Uterus (tissue), 4 donors: ENCODE results near the gene RALGPS1. TPM values are rescaled to one million over a fixed set of nuclear protein-coding genes. Genes with fewer than 3 reads are reported as not detected.

Experiments used
- DNase-seq, 2 donors: peaks; one replicate each; pipeline ENCODE4 v3.0.0-alpha.2; 2019 to 2020
- H3K27ac ChIP-seq, 2 donors: fragments of 200-600 bp; sonication (generic); 1 replicate in 1 of 2; 2 replicates in 1 of 2; pipeline ENCODE4 v1.5.1; 2016 to 2018
- H3K27me3 ChIP-seq, 2 donors: fragments of 200-600 bp; sonication (generic); one replicate each; pipeline ENCODE4 v1.5.1; 2018 to 2019; ENCODE audit warnings: control low read depth in 1 of 2
- H3K36me3 ChIP-seq, 2 donors: fragments of 200-600 bp; sonication (generic); one replicate each; pipeline ENCODE4 v1.5.1; 2019; ENCODE audit warnings: control low read depth in 1 of 2
- H3K4me1 ChIP-seq, 2 donors: fragments of 200-600 bp; sonication (generic); one replicate each; pipeline ENCODE4 v1.5.1; 2018 to 2019; ENCODE audit warnings: control low read depth in 1 of 2
- H3K4me3 ChIP-seq, 2 donors: fragments of 200-600 bp; sonication (generic); 1 replicate in 1 of 2; 2 replicates in 1 of 2; pipeline ENCODE4 v1.5.1; 2018 to 2019; ENCODE audit warnings: mild to moderate bottlenecking in 1 of 2
- H3K9me3 ChIP-seq, 2 donors: fragments of 200-600 bp; sonication (generic); one replicate each; pipeline ENCODE4 v1.5.1; 2019; ENCODE audit warnings: control low read depth in 1 of 2
- POLR2A ChIP-seq, 2 donors: fragments of 450-650 bp; IDR thresholded peaks; one replicate each; pipeline ENCODE4 v1.6.1; 2016; ENCODE audit warnings: antibody characterized with exemption in 2 of 2, mild to moderate bottlenecking in 1 of 2, moderate library complexity in 1 of 2
- intact Hi-C: fragments of 100-400 bp; cut with DNase I; formaldehyde crosslinking; loops from one replicate; pipeline ENCODE4 v1.15.1; 2023; ENCODE audit warnings: low total_unique reads
- total RNA-seq, 4 donors: library from RNA; depleted of rRNA in 3 of 4; stranded (reverse); fragments of >200 nt in 3 of 4; gene quantifications; one replicate each; pipeline versions ENCODE4 v1.1.0 to v1.2.4, GENCODE V29; 2014 to 2023
- TF ChIP-seq, protein P1 (sequence below), 4 experiments: fragments of 200-600 bp in 2 of 4; fragments of 450-650 bp in 2 of 4; sonication (generic) in 2 of 4; IDR thresholded peaks; one replicate each; pipeline ENCODE4 v1.5.1; 2016 to 2019; ENCODE audit warnings: antibody characterized with exemption in 4 of 4, mild to moderate bottlenecking in 2 of 4, moderate library complexity in 1 of 4
- donor health status: DM: yes; HTN: yes; CAD: no.

The RALGPS1 gene
- total RNA-seq, 4 donors from 2014 or later: 8.5 to 16.7 (median 14.5) TPM

DNA sequence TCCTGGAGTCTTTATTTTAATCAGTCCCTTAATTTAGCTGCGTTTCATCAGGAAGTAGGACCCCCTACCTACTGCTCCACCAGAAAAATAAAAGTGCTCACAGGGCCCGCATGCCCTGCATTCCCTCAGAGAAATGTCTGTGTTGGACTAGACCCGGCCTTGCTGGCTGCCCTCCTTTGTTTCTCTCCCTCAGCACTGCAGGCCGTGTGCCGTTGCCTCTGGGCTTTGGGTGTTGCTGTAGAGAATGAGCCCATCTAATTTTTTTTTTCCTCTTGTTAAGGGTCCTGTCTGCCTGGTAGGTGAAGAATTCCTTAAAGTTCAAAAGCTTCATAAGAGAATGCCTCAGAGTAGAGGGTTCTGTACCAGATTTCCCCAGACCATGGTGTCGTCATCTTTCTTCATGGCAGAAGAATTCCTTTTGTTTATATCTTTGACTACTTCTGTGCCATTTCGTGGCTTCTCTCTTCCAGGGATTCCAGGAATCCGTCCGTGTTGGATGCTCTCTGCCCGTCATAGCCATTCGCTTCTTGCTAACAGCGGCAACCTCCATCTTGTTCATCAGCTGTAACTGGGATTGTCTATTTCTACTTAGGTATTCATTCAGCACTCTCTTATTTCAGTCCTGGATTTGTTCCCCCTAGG lies 257.6 kb downstream of the RALGPS1 start:
- intact Hi-C loops: no loop called here
- no peak for TF ChIP-seq POLR2A (IDR thresholded peaks at IDR 0.05)
- TF ChIP-seq, protein P1, sequence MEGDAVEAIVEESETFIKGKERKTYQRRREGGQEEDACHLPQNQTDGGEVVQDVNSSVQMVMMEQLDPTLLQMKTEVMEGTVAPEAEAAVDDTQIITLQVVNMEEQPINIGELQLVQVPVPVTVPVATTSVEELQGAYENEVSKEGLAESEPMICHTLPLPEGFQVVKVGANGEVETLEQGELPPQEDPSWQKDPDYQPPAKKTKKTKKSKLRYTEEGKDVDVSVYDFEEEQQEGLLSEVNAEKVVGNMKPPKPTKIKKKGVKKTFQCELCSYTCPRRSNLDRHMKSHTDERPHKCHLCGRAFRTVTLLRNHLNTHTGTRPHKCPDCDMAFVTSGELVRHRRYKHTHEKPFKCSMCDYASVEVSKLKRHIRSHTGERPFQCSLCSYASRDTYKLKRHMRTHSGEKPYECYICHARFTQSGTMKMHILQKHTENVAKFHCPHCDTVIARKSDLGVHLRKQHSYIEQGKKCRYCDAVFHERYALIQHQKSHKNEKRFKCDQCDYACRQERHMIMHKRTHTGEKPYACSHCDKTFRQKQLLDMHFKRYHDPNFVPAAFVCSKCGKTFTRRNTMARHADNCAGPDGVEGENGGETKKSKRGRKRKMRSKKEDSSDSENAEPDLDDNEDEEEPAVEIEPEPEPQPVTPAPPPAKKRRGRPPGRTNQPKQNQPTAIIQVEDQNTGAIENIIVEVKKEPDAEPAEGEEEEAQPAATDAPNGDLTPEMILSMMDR (IDR thresholded peaks at IDR 0.05): no peak
- H3K36me3 ChIP-seq: no peaks in the 10 kb centered on the region
- H3K27me3 ChIP-seq: no peaks in the 10 kb centered on the region
- H3K4me3 ChIP-seq: no peak overlapping the region
- no peak overlapping the region for H3K27ac ChIP-seq
- H3K4me1 ChIP-seq: no peaks in the 10 kb centered on the region
- no peaks in the 10 kb centered on the region for H3K9me3 ChIP-seq
- no peak for DNase-seq

DNA sequence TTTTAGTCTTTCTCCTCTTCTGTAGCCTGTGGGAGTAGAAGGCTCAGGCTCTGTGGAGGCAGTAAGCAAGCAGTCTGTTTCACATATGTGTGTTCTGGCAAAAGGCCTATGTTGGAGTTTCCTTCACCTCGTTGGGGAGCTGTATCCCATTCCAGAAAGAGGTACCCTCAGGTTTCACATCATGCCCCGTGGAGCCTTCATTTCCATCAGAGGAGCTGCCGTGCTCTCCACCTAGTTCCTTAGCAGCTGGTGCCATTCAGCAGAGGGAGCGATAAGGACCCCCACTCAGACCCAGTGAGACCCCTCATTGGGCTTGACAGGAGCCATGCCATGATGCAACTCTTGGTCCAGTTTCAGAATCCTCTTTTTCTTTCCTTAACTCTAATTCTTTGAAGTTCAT lies 258.5 kb downstream of the RALGPS1 start:
- peak in 1 of 2 donors; percentile 15 for DNase-seq
- no peak for TF ChIP-seq POLR2A (IDR thresholded peaks at IDR 0.05)
- TF ChIP-seq, protein P1 (IDR thresholded peaks at IDR 0.05): no peak
- H3K27me3 ChIP-seq: no peaks in the 10 kb centered on the region
- intact Hi-C loops: no loop called here
- H3K27ac ChIP-seq: no peak overlapping the region
- no peaks in the 10 kb centered on the region for H3K9me3 ChIP-seq
- no peaks in the 10 kb centered on the region for H3K4me1 ChIP-seq
- no peaks in the 10 kb centered on the region for H3K36me3 ChIP-seq
- no peak overlapping the region for H3K4me3 ChIP-seq

DNA sequence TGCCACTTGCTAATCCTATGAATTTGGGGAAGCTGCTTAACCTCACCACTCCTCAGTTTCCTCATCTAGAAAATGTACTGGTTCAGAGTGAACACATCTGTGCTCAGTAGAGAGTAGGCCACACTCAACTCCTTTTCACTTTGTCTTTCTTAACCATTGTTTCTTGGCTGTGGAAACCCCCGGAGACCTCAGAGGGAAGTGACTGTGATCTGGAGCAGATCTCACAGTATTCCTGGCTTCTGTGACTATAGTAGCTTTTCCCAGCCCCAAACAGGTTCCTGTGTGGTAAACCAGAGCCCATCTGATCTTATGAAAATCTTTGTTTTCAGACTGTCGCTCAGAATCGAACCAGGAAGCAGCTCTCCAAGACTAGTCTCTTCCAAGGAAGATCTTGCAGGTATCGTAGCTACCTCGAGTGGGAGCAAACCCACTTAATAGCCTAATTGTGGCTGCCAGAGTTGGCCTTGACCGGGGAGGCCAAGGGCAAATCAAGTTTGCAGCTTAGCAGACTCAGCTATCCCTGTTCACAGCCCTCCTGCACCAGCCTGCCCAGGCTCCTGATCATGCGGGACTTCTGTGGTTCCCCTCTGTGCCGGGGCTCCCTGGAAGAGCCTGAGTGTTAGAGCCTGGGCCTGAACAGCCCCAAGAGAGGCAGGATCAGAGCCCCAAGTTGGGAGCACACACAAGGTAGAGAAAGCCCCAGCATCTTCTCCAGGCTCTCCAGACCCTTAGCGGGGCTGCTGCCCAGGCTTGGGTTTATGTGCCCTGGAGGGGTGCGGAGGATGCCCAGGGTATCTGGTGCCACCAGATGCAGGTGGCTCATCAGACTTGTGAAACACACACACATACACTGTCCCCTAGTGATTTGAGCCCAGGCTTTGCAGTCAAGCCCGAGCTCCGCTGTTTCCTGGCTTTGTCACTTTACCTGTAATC lies 260.1 kb downstream of the RALGPS1 start:
- TF ChIP-seq, protein P1 (IDR thresholded peaks at IDR 0.05): no peak
- no peak for TF ChIP-seq POLR2A (IDR thresholded peaks at IDR 0.05)
- Histone ChIP-seq H3K4me1 (no peaks in the 10 kb centered on the region), H3K4me3 (no peak overlapping the region), H3K9me3 (no peaks in the 10 kb centered on the region), H3K27me3 (no peaks in the 10 kb centered on the region), H3K27ac (peak overlapping the region; percentile 24 to 31), H3K36me3 (no peaks in the 10 kb centered on the region)
- peak in 1 of 2 donors; percentile 9 for DNase-seq
- intact Hi-C loops: no loop called here

DNA sequence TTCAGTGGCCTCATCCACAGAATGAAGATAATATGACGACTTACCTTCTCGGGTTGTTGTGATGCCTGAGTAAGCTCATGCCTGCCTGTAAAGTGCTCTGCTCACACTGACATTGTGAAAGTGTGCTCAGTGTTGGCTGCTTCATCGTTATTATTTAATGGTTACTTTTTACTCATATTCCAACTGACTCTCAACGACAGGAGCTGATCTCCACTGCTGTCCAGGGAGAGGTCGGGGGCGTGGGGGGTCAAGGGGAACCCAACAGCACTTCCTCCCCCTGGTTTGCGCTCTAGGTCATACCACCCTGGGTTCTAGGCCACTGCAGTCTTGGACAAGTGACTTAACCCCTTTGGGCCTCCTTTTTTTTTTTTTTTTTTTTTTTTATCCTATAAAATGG lies 260.7 kb downstream of the RALGPS1 start:
- H3K4me3 ChIP-seq: no peak overlapping the region
- no peaks in the 10 kb centered on the region for H3K27me3 ChIP-seq
- no peaks in the 10 kb centered on the region for H3K9me3 ChIP-seq
- peak overlapping the region; percentile 24 to 31 for H3K27ac ChIP-seq
- peak in 1 of 2 donors; percentile 26 for DNase-seq
- H3K4me1 ChIP-seq: no peaks in the 10 kb centered on the region
- TF ChIP-seq, protein P1 (IDR thresholded peaks at IDR 0.05): no peak
- no peak for TF ChIP-seq POLR2A (IDR thresholded peaks at IDR 0.05)
- no peaks in the 10 kb centered on the region for H3K36me3 ChIP-seq
- intact Hi-C loops: no loop called here

DNA sequence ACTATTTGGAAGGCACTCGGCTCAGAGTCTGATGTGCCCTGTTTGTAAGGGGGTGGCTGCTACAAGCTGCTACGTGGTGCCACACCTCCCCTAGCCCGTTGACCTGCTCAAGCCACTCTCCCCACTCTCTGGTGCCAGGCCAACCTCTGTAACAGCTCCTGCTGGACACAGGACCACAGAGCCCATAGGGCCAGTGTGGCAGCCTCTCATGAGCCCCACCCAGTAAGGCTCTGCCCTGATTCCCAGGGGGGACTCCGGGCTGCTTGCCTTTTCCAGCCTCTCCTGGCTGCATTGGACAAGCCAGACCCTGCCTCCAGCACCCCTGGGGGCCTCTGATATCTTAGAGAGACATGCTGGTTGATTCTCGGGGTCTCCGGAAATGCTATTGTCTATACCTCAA lies 261.2 kb downstream of the RALGPS1 start:
- DNase-seq: peak in 1 of 2 donors; percentile 22
- no peak for TF ChIP-seq POLR2A (IDR thresholded peaks at IDR 0.05)
- TF ChIP-seq, protein P1 (IDR thresholded peaks at IDR 0.05): no peak
- Histone ChIP-seq H3K4me1 (no peaks in the 10 kb centered on the region), H3K36me3 (no peaks in the 10 kb centered on the region), H3K9me3 (no peaks in the 10 kb centered on the region), H3K4me3 (no peak overlapping the region), H3K27ac (peak overlapping the region; percentile 24 to 31), H3K27me3 (no peaks in the 10 kb centered on the region)
- intact Hi-C loops: no loop called here
